ENCODE results near the gene SORCS3.

- no peak for TF ChIP-seq CTCF (conservative IDR thresholded peaks at IDR 0.05; ENCODE audit: low read depth, low read length)
- no peak for TF ChIP-seq POLR2A (IDR thresholded peaks at IDR 0.05; ENCODE audit: low read depth, low read length)
- TF ChIP-seq CEBPB (IDR thresholded peaks at IDR 0.05; ENCODE audit: low read depth, low read length), result no peak
- no peak for TF ChIP-seq SMC3 (IDR thresholded peaks at IDR 0.05; ENCODE audit: low read depth, low read length)
- TF ChIP-seq MAZ (IDR thresholded peaks at IDR 0.05; ENCODE audit: borderline replicate concordance, low read depth, low read length), result no peak
- TF ChIP-seq RAD21 (IDR thresholded peaks at IDR 0.05; ENCODE audit: low read length), result no peak
- no peak for TF ChIP-seq FOS (IDR thresholded peaks at IDR 0.05; ENCODE audit: low read depth, low read length)
These were observed 432.9 kb downstream of the SORCS3 start for GRCh38 chr10:105073999-105074398.

Data from IMR-90 (cell line).